H9 (cell line): ENCODE results near the gene PTP4A2. TPM values are rescaled to one million over a fixed set of nuclear protein-coding genes. Genes with fewer than 3 reads are reported as not detected.

Experiments
- DNase-seq: peaks from one replicate; pipeline ENCODE4 v3.0.0-alpha.2; 2017
- H2AFZ ChIP-seq: one replicate; pipeline ENCODE4 v1.6.1; 2013; ENCODE audit warnings: mild to moderate bottlenecking, low read length, control low read depth, moderate library complexity
- H2AK5ac ChIP-seq: 2 replicates; pipeline ENCODE4 v1.6.1; 2013; ENCODE audit warnings: low read length, control low read depth, mixed read lengths; ENCODE audit not compliant: insufficient read length
- H2BK120ac ChIP-seq: one replicate; pipeline ENCODE4 v1.6.1; 2013; ENCODE audit warnings: low read depth, mild to moderate bottlenecking, low read length, control low read depth, inconsistent platforms; ENCODE audit not compliant: poor library complexity, severe bottlenecking
- H2BK12ac ChIP-seq: 2 replicates; pipeline ENCODE4 v1.6.1; 2013; ENCODE audit warnings: low read length, control low read depth, mixed read lengths, low read depth; ENCODE audit not compliant: insufficient read length
- H2BK15ac ChIP-seq: 2 replicates; pipeline ENCODE4 v1.6.1; 2013; ENCODE audit warnings: low read depth, low read length, control low read depth
- H2BK20ac ChIP-seq: one replicate; pipeline ENCODE4 v1.6.1; 2013; ENCODE audit warnings: low read depth, mild to moderate bottlenecking, low read length, control low read depth, inconsistent platforms; ENCODE audit not compliant: poor library complexity, severe bottlenecking
- H2BK5ac ChIP-seq: 2 replicates; pipeline ENCODE4 v1.6.1; 2013; ENCODE audit warnings: low read length, control low read depth, mixed read lengths; ENCODE audit not compliant: insufficient read length
- H3K14ac ChIP-seq: 2 replicates; pipeline ENCODE4 v1.6.1; 2013; ENCODE audit warnings: low read length, control low read depth; ENCODE audit not compliant: insufficient read depth
- H3K18ac ChIP-seq: 2 replicates; pipeline ENCODE4 v1.6.1; 2013; ENCODE audit warnings: low read depth, mild to moderate bottlenecking, mixed read lengths, low read length, control low read depth; ENCODE audit not compliant: insufficient read length
- H3K23ac ChIP-seq: 2 replicates; pipeline ENCODE4 v1.6.1; 2013; ENCODE audit warnings: low read length, control low read depth, mixed read lengths, low read depth; ENCODE audit not compliant: insufficient read length
- H3K23me2 ChIP-seq: 2 replicates; pipeline ENCODE4 v1.6.1; 2013; ENCODE audit warnings: low read depth, mild to moderate bottlenecking, mixed read lengths, low read length, control low read depth; ENCODE audit not compliant: insufficient read length, poor library complexity, severe bottlenecking
- H3K27ac ChIP-seq: 2 replicates; pipeline ENCODE4 v1.5.1; 2013; ENCODE audit warnings: low read length, control low read depth, mixed read lengths, low read depth; ENCODE audit not compliant: insufficient read length
- H3K27me3 ChIP-seq: 2 replicates; pipeline ENCODE4 v1.6.1; 2013; ENCODE audit warnings: low read length, control low read depth, inconsistent platforms; ENCODE audit not compliant: insufficient read depth
- H3K4ac ChIP-seq: 2 replicates; pipeline ENCODE4 v1.6.1; 2013; ENCODE audit warnings: low read depth, mild to moderate bottlenecking, control low read depth, inconsistent platforms, low read length, moderate library complexity
- H3K4me1 ChIP-seq: 2 replicates; pipeline ENCODE4 v1.6.1; 2013; ENCODE audit warnings: low read length, control low read depth, inconsistent platforms; ENCODE audit not compliant: insufficient read depth
- H3K4me2 ChIP-seq: 2 replicates; pipeline ENCODE4 v1.6.1; 2013; ENCODE audit warnings: low read length, control low read depth, mixed read lengths; ENCODE audit not compliant: insufficient read length, insufficient read depth
- H3K56ac ChIP-seq: 2 replicates; pipeline ENCODE4 v1.6.1; 2013; ENCODE audit warnings: low read depth, mild to moderate bottlenecking, mixed read lengths, low read length, control low read depth; ENCODE audit not compliant: insufficient read length
- H3K79me1 ChIP-seq: 2 replicates; pipeline ENCODE4 v1.6.1; 2013; ENCODE audit warnings: low read depth, mild to moderate bottlenecking, moderate library complexity, low read length, control low read depth, inconsistent platforms; ENCODE audit not compliant: insufficient read depth, poor library complexity, severe bottlenecking
- H3K79me2 ChIP-seq: 2 replicates; pipeline ENCODE4 v1.6.1; 2013; ENCODE audit warnings: low read length, control low read depth, inconsistent platforms; ENCODE audit not compliant: insufficient read depth
- H3K9ac ChIP-seq: 2 replicates; pipeline ENCODE4 v1.6.1; 2013; ENCODE audit warnings: low read length, control low read depth, mixed read lengths; ENCODE audit not compliant: insufficient read length; ENCODE audit errors: extremely low read depth
- H3K9me3 ChIP-seq: one replicate; pipeline ENCODE4 v1.6.1; 2013; ENCODE audit warnings: low read depth, low read length, inconsistent platforms; ENCODE audit not compliant: control insufficient read depth
- H3T11ph ChIP-seq: one replicate; pipeline ENCODE4 v1.6.1; 2013; ENCODE audit warnings: mild to moderate bottlenecking, low read length, control low read depth, inconsistent platforms
- H4K20me1 ChIP-seq: one replicate; pipeline ENCODE4 v1.6.1; 2013; ENCODE audit not compliant: control insufficient read depth, insufficient read length, insufficient read depth
- H4K5ac ChIP-seq: 2 replicates; pipeline ENCODE4 v1.6.1; 2013; ENCODE audit warnings: low read depth, mild to moderate bottlenecking, mixed read lengths, low read length, control low read depth; ENCODE audit not compliant: insufficient read length
- H4K8ac ChIP-seq: replicated peaks from 2 replicates; pipeline ENCODE4 v1.6.1; 2013; ENCODE audit warnings: low read length, control low read depth, mixed read lengths, low read depth; ENCODE audit not compliant: insufficient read length
- H4K91ac ChIP-seq: 2 replicates; pipeline ENCODE4 v1.6.1; 2013; ENCODE audit warnings: low read depth, mild to moderate bottlenecking, moderate library complexity, mixed read lengths, low read length, control low read depth; ENCODE audit not compliant: insufficient read length
- H3K27ac Mint-ChIP-seq, 3 experiments: 2 replicates in 2 of 3; 3 replicates in 1 of 3; pipeline ENCODE4 v1.8.0; 2020 to 2021; ENCODE audit warnings: mixed read lengths in 3 of 3, mild to moderate bottlenecking in 1 of 3, moderate library complexity in 1 of 3
- H3K27me3 Mint-ChIP-seq: 2 replicates; pipeline ENCODE4 v1.8.0; 2021; ENCODE audit warnings: low read depth, mild to moderate bottlenecking, moderate library complexity, mixed read lengths
- H3K36me3 Mint-ChIP-seq, 3 experiments: 2 replicates in 2 of 3; 3 replicates in 1 of 3; pipeline ENCODE4 v1.8.0; 2020 to 2021; ENCODE audit warnings: low read depth in 3 of 3, mixed read lengths in 3 of 3; ENCODE audit not compliant: insufficient read depth in 1 of 3
- H3K4me1 Mint-ChIP-seq, 2 experiments: 2 replicates each; pipeline ENCODE4 v1.8.0; 2020; ENCODE audit warnings: mixed read lengths in 2 of 2
- H3K4me3 Mint-ChIP-seq, 2 experiments: 2 replicates in 1 of 2; 3 replicates in 1 of 2; pipeline ENCODE4 v1.8.0; 2020 to 2021; ENCODE audit warnings: mild to moderate bottlenecking in 2 of 2, mixed read lengths in 2 of 2, moderate library complexity in 1 of 2
- H3K9me3 Mint-ChIP-seq, 2 experiments: 2 replicates in 1 of 2; 3 replicates in 1 of 2; pipeline ENCODE4 v1.8.0; 2020; ENCODE audit warnings: mild to moderate bottlenecking in 2 of 2, mixed read lengths in 2 of 2, moderate library complexity in 1 of 2
- WGBS: extraction: QIAGEN DNeasy Blood & Tissue Kit; methylation state at CpG from one replicate; pipeline ENCODE4 v1.1.7; 2013; ENCODE audit warnings: missing lambda C conversion rate, low lambda C conversion rate, mixed read lengths; ENCODE audit not compliant: insufficient read length; ENCODE audit errors: extremely low coverage; 5-methylcytosine and 5-hydroxymethylcytosine counted together
- total RNA-seq: library from RNA; stranded (reverse); gene quantifications from 2 replicates; pipeline ENCODE4 v1.2.1, GENCODE V29; 2021
- TF ChIP-seq, protein P1 (sequence below): fragments of 200-600 bp; sonication (generic); conservative IDR thresholded peaks from 3 replicates; pipeline ENCODE4 v1.8.0; 2021; ENCODE audit warnings: antibody characterized with exemption, mild to moderate bottlenecking

The PTP4A2 gene
- total RNA-seq, 1 experiment from 2014 or later = 192 TPM

GRCh38 chr1:31862071-31862470 is 76.1 kb downstream of the PTP4A2 start:
- Histone ChIP-seq H3K9me3 (no peaks in the 10 kb centered on the region), H3K9ac (no peak overlapping the region), H3K4me1 (no peaks in the 10 kb centered on the region), H2AFZ (no peak overlapping the region), H3K56ac (no peak overlapping the region), H2BK5ac (no peak overlapping the region), H4K5ac (no peak overlapping the region), H4K20me1 (no peaks in the 10 kb centered on the region), H3K14ac (no peak overlapping the region), H2BK20ac (no peak overlapping the region), H3K27me3 (no peaks in the 10 kb centered on the region), H3K79me2 (no peaks in the 10 kb centered on the region), H2AK5ac (no peak overlapping the region), H2BK120ac (no peak overlapping the region), H3K23me2 (no peaks in the 10 kb centered on the region), H3K4ac (no peak overlapping the region), H3K4me2 (no peak overlapping the region), H2BK15ac (no peak overlapping the region), H3K79me1 (no peaks in the 10 kb centered on the region), H3K18ac (no peak overlapping the region), H2BK12ac (no peak overlapping the region), H3K23ac (no peak overlapping the region), H3K27ac (no peak overlapping the region), H4K8ac (no peak overlapping the region), H3T11ph (no peak overlapping the region), H4K91ac (no peak overlapping the region)
- Mint-ChIP-seq H3K9me3 (no peaks in the 10 kb centered on the region), H3K36me3 (no peaks in the 10 kb centered on the region), H3K4me3 (no peak overlapping the region), H3K4me1 (peaks cover 4% of the 10 kb centered on the region in 2 experiments), H3K27ac (no peak overlapping the region), H3K27me3 (no peaks in the 10 kb centered on the region; the same call in 1 of the 2 replicates)
- DNase-seq = no peak
- WGBS = no CpG with 5 or more reads among the region's 4 CpGs
- TF ChIP-seq, protein P1, sequence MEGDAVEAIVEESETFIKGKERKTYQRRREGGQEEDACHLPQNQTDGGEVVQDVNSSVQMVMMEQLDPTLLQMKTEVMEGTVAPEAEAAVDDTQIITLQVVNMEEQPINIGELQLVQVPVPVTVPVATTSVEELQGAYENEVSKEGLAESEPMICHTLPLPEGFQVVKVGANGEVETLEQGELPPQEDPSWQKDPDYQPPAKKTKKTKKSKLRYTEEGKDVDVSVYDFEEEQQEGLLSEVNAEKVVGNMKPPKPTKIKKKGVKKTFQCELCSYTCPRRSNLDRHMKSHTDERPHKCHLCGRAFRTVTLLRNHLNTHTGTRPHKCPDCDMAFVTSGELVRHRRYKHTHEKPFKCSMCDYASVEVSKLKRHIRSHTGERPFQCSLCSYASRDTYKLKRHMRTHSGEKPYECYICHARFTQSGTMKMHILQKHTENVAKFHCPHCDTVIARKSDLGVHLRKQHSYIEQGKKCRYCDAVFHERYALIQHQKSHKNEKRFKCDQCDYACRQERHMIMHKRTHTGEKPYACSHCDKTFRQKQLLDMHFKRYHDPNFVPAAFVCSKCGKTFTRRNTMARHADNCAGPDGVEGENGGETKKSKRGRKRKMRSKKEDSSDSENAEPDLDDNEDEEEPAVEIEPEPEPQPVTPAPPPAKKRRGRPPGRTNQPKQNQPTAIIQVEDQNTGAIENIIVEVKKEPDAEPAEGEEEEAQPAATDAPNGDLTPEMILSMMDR = no peak
